Activated T-cell treated with anti-CD3 and anti-CD28 coated beads, Interleukin-2, amount 50 U/mL, for 48 hours (primary cell): ENCODE data around the gene MARK4.
"Not testable (repeated sequence)": the region's sequence is repeated elsewhere in the genome, so short reads cannot be mapped to it uniquely, and the experiment has no call there.

ENCODE experiments used
- DNase-seq, 2 experiments: peaks; one replicate each; pipeline ENCODE4 v3.0.0-alpha.2; 2020

MARK4 gene

DNA sequence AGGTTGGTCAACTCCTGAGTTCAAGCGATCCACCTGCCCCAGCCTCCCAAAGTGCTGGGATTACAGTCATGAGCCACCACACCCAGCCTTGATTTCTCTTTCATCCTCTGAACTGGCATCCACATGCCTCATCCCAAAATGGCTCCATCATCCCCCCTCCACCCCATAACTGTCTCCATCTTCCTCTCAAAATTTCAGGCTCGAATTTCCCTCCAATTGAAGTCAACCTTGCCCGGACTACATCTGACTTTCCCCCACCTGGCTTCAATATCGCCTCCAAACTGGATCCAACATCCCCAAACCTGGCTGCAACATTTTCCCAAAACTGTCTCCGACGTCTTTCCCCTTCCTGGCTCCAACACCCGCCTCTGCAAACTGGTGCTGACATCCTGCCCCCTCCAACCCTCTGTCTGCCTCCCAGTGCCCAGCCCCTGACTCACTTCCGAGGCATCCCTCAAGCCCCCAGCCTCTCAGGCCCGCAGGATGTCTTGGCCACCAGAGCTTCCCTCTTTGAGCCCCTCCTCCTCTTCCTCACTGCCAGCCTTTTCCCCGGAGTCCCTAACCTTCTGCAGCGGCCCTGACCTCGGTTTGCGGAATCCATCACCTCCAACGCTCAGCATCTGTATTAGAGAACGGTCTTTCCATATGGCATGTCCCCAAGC, 6.8 kb upstream of the MARK4 start:
- no peak for DNase-seq

DNA sequence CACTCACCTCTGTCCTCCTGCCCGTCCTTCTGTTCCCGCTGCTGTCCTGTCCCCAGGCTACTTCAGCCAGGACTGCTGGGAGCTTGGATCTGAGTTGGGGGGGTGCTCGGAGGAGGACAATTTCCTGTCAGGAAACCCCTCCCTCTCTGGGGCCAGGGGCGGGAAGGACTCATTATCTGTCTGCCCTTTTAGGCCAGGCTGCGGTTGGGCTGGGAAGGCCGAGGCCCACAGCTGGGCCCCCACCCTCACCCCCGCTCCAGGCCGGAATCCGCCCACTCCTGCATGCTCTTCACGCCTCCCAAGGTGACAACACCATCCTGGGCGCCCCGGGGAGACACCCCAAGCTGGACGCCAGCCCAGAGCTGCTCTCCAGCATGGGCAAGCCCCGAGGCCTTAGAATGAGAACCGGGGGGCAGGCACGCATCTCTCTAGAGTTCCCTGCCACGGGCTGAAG, 5.7 kb upstream of the MARK4 start, which contains the start of gene EXOC3L2:
Gene EXOC3L2, minus strand, starts transcription at position 74 of the 454 bp plus-strand sequence. CDS start 6,362 bp downstream, outside the sequence.
- DNase-seq: no peak

DNA sequence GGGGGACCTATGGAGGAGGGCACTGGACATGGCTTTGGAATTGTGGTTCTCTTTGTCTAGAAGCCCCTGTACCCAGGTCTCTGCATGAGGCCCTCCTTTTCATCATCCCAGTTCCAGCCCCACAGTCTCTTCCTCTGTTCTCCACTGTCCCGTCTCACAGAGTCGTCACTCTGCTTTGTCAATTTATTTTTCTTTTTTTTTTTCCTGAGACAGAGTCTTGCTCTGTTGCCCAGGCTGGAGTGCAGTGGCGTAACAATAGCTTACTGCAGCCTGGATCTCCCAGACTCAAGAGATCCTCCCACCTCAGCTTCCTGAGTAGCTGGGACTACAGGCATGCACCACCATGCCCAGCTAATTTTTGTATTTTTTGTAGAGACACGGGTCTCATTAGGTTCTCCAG, 5.2 kb upstream of the MARK4 start:
- DNase-seq: no peak

DNA sequence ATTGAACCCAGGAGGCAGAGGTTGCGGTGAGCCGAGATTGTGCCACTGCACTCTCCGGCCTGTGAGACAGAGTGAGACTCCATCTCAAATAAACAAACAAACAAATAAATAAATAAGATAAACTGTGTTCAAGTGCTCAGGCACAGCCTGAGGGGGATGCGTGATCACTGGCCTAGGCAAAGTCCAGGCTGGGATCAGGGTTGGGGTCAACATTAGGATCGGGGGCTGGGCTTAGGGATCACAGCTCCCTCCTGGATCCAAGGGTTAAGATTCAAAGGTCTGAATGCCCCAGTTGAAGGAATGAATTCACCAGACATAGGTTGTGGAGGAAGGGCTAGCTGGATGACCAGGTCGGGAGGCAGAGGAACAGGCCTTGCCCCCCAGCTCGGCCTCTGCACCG, 3.9 kb upstream of the MARK4 start:
- no peak for DNase-seq

DNA sequence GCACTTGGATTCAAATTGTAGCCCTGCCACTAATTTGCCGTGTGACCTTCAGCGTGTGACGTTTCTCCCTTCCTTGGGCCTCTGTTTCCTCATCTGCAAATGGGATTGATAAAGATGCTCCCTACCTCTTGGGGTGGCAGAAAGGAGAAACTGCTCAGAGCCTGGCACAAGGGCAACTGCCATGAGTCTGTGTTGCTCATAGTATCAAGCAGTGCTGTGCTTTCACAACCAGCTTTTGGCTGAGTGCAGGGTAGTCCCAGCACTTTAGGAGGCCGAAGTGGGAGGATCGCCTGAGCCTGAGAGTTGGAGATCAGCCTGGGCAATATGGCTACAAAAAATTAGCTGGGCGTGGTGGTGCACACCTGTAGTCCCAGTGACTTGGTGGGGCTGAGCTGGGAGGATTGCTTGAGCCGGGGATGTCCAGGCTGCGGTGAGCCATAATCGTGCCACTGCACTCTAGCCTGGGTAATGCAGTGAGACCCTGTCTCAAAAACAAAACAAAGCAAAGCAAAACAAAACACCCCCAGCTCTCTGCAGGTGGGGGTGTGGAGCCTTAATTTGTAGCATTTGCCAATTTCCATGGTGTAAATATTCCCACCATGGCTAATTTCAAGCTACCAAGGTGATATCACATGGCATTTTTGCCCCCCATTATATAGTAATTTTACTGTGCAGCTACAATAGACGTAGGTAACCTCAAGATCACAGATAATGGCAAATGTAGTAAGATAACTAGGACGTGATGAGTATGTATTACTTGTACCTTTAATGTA, 1.6 kb upstream of the MARK4 start:
- DNase-seq: no peak

DNA sequence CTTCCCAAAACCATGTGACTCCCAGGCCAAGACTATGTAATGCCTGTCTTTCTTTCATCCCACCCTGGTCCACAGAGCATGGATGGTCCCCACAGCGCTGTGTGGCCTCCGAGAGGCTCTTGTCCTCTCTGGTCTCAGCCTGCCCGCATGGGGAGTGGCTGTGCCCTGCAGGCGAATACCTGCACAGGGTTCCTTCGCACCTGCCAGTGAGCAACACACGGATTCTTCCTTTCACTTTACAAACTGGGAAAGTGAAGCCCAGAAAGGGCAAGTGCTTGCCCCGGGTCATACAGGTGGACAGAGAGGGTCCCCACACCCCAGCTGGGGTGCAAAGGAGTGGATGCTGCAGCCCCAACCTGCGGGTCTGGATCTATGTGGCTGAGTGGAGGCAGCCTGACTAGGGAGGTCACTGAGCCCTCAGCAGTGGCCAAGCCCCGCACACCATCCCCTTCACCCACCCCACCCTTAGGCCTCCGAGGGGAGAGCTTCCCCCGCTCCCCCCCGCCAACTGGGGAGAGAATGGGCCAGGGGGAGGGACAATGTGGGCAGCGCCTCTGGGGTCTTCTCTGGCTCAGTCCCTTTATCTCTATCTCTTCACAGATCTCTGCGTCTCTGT, 747 bp upstream of the MARK4 start:
- DNase-seq: no peak

DNA sequence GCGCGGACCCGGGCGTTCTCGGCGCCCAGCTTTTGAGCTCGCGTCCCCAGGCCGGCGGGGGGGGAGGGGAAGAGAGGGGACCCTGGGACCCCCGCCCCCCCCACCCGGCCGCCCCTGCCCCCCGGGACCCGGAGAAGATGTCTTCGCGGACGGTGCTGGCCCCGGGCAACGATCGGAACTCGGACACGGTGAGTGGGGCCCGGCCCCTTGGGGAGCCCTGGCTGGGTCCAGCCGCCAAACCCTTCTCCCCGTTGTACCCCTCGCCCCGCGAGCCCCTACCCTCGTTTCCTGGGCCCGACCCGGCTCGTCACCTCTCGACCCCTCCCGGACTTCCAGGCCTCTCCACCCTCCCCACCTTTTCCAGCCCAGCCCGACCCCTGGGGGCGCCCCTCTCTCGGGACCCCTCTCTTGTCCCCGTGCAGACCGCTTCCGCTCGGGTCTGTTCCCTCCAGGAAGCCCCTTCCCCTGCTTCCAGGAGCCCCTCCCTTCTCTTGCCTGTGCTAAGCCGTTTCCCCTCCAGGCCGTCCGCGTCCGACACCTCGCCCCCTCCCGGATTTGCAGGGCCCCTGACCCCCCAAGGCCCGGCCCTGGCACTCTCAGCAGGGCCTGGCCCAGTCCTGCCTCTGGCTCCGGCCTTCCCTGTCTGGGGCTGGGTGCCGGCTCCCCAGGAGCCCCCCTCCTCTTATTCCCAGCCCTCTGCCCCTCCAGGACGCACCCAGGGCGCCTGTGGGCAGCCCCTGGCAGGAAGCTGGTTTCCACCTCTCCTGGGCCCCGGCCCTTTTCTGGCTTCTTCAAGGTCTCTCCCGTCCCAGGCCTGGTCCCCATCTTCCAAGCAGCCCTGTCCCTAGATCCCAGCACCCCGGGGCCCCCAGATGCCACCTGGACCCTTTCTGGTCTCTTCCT, 632 bp downstream of the MARK4 start:
- DNase-seq: peak; percentile 31 to 45

DNA sequence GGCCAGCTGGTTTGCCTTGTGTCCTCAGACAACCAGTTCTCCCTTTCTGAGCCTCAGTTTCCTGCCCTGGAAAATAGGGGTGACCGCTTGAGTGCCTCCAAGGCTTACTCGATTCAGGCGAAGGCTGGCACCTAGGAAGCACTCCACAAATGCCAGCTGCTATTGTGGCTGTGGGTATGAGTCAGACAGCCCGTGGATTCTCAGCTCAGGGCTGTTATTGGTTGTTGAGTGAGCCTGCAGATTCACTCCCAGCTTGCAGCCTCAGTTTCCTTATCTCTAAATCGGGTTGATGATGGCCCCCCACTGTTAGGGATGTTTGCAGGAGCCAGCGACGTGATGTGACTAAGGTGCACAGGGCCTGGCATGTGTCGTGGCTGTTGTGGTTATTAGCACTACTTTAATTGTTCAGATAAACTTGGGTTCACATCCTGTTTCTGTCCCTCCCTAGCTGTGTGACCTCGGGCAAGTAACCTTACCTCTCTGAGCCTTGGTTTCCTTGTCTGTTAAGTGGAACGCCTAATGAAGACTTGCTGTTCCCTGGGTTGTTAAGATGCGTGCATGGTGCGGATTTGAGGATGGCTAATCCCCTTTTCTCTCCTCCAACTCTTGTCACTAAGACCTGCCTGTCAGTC, 2.4 kb downstream of the MARK4 start:
- peak; percentile 28 for DNase-seq

DNA sequence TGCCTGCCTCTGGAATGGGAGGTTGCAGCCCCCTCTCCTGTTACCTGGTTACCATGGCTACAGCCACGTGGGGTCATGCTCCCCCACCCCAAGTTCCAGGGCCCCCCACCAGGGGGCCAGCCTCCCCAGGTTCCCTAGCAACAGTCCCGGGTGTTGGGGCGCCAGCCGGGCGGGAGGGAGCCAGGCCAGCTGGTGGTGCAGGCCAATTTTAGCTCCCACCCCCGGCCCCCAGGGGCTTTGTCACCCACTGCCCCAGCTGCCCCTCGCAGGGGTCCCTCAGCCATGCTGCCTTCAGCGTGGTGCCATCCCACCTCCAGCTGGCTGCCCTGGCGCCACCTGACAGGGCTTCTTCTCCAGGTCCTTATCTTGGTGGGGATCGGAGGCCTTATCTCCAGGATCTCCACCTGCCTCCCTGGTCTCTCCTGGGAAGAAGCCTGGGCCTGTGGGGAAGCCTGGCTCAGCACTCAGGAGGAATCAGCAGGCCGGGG, 3.0 kb downstream of the MARK4 start:
- DNase-seq: peak in 1 of 2 experiments; percentile 36

DNA sequence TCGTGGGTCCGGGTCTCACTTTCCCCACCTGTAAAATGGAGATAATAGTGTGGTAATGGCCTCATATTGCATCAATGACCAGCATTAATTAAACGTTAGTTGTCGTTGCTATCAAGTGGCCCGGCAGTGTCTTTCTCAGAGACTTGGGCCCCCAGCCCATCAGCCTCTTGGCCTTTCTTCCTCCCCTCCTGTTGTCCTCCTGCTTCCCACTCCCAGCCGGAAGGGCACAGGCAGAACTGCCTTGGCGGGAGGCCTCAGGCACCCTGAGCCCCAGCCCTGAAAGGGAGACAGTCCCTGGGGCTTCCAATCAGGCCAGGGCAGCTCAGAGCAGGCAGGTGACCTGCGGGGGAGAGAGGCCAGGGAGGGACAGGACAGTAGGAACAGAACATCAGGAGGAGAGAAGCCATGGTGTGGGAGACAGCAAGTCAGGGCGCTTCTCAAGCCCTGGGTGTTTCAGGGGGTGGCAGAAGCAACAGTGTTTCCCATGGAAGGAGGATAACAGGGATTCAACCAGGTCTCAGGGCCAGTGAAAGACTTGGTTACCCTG, 4.6 kb downstream of the MARK4 start:
- no peak for DNase-seq

DNA sequence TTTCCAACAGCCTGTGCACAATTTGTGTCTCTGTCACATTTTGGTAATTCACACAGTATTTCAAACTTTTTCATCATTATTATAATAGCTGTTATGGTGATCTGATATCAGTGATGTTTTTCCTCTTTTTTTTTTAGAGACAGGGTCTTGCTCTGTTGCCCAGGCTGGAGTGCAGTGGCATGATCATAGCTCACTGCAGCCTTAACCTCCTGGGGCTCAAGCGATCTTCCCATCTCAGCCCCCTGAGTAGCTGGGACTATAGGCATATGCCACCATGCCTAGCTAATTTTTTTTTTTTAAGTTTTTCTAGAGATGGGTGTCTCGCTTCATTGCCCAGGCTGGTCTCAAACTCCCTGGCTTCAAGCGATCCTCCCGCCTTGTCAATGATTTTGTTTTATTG, 5.8 kb downstream of the MARK4 start:
- DNase-seq: no peak

DNA sequence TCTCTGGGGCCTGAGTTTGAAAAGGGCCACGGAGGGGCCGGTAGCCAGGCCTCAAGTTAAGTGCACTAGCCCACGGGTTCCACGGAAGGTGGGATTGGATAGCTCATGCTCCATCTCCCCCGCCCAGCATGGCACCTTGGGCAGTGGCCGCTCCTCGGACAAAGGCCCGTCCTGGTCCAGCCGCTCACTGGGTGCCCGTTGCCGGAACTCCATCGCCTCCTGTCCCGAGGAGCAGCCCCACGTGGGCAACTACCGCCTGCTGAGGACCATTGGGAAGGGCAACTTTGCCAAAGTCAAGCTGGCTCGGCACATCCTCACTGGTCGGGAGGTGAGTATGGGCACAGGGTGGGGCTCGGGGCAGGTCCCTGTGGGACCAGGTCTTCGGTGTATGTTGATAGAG, 7.8 kb downstream of the MARK4 start:
- no peak for DNase-seq

DNA sequence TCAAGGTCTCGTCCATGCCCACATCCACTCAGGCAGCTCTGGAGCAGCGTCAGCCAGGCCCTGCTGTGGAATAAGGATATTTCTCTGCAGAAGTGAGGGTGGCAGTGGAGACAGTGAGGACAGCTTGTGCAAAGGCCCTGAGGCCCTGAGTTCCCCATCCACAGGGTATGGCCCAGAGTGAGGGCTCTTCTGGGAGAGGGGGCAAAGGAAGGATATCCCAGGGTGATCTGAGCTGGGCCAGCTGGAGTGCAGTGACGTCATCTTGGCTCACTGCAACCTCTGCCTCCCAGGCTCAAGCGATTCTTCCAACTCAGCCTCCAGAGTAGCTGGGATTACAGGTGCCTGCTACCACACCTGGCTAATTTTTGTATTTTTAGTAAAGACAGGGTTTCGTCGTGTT, 11.5 kb downstream of the MARK4 start:
- DNase-seq: no peak

DNA sequence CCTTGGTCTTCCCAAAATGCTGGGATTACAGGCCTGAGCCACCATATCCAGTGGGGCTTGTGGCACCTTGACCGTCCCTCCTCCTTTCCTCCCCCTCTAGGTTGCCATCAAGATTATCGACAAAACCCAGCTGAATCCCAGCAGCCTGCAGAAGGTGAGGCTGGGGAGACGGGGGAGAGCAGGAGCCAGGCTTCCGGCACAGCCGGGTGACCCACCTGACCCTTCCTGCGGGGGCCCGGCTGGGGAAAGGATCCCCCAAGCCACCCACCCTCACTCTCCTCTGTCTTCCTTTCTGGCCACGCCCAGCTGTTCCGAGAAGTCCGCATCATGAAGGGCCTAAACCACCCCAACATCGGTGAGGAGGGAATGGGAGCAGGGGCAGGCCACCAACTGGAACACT, 11.9 kb downstream of the MARK4 start:
- DNase-seq: no peak

DNA sequence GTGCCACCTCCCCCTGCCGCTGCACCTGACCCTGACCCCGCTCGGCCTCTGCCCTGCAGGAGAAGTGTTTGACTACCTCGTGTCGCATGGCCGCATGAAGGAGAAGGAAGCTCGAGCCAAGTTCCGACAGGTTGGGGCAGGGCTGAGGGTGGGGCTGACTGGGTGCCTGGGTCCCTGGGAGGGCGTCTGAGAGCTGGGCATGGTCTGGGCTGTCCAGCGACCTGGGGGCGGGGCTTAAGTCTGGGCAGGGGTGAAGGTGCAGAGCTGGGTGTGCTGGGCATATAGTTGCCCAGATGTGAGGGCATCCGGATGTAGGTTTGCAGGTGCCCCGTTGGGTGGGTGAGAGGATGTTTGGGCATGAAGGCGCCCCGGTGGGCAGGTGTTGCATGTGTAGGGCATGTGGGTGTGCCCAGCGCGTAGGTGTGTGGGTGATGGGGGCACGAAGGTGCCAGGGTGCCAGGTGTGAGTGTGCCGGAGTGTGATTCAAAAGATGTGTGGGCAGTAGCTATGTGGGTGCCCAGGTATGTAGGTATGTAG, 13.8 kb downstream of the MARK4 start:
- no peak for DNase-seq

DNA sequence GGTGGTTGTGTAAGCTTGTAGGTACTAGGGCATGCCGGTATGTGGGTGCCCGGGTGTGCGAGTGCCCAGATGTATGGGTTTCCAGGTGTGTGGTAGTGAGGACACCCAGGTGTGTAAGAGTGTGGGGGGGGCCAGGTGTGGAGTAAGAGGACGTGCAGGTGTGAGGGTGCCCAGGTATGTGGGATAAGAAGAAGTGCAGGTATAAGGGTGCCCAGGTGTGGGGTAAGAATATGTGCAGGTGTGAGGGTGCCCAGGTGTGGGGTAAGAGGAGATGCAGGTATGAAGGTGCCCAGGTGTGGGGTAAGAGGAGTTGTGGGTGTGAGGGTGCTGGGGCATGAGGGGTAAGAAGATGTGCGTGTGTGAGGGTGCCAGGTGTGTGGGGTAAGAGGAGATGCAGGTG, 14.3 kb downstream of the MARK4 start:
- no peak for DNase-seq

DNA sequence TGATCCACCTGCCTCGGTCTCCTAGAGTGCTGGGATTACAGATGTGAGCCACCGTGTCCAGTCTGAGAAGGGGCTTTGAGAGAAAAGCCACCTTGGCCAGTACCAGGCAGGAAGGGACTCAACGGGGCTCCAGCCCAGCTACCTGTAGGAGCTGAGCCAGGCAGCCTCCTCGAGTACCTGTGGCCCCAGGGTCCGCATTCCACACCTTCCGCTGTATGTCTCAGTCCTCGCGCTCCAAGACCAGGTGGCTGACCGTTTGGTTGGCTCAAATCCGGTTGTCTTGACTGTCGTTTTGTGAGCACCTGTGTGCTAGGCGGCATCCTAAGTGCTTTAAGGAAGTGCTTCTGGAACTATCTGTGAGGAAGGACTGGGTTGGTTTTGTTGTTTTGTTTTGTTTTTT, 16.2 kb downstream of the MARK4 start:
- DNase-seq: no peak

DNA sequence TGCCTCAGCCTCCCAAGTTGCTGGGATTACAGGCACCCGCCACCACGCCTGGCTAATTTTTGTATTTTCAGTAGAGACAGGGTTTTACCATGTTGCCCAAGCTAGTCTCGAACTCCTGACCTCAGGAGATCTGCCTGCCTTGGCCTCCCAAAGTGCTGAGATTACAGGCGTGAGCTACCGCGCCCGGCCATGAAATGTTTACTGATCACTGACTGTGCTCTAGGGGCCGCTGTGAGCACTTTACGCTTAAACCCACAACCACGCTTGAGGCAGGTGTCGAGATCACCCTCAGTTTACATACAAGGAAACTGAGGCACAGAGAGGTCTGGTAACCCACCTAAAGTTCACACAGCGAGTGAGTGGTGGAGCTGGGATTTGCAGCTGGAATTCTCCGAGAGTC, 18.9 kb downstream of the MARK4 start:
- not testable (repeated sequence) for DNase-seq

DNA sequence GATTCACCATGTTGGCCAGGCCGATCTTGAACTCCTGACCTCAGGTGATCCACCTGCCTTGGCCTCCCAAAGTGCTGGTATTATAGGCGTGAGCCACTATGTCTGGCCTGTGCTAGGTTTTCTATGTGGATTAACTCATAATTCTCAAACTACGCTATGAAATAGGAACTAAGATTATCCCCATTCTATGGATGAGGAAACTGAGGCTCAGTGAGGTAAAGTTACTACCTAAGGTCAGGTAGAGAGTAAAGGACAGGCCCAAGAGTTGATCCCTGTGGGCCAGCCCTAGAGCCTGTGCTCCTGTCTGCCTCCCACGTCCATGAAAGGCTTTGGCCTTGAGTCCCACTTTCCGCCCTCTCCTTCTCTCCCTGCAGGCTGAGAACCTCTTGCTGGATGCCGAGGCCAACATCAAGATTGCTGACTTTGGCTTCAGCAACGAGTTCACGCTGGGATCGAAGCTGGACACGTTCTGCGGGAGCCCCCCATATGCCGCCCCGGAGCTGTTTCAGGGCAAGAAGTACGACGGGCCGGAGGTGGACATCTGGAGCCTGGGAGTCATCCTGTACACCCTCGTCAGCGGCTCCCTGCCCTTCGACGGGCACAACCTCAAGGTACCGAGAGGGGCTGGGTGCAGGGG, 20.1 kb downstream of the MARK4 start:
- no peak for DNase-seq

DNA sequence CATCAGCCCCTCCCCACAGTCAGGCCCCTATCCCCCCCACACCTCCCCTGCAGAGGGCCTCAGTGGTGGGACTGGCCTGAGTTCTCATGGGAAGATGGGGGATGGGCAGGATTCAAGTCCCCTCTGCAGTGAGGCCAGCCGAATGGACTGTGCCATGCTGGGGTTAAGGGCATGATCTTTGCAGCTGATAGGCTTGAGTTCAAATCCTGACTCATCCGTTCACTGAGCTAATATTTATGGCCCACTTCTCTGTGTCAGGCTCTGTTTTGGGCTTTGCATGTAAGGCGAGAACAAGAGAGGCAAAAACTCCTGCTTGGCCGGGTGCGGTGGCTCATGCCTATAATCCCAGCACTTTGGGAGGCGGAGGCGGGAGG, 20.7 kb downstream of the MARK4 start:
- DNase-seq: no peak

DNA sequence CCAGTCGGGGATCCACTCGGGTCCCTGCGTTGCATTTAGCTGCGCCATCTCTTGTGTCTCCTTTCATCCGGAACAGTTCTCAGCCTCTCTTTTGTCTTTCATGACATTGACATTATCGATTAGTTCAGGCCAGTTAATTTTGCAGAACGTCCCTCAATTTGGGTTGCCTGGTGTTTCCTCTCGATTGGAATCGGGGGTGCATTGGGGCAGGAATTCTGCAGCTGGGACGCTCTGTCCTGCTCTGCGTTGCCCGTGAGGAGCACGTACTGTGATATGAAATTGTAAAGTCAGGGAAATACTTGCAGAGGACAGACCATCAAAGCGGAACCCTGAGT, 22.4 kb downstream of the MARK4 start:
- no peak for DNase-seq
